ENCODE results near the gene MRPS30. TPM values are rescaled to one million over a fixed set of nuclear protein-coding genes. Genes with fewer than 3 reads are reported as not detected.
"Not testable (repeated sequence)": the region's sequence is repeated elsewhere in the genome, so short reads cannot be mapped to it uniquely, and the experiment has no call there.

The MRPS30 gene
- total RNA-seq, 6 donors from 2014 or later, result 37.3 to 54.9 (median 43.4) TPM

DNA sequence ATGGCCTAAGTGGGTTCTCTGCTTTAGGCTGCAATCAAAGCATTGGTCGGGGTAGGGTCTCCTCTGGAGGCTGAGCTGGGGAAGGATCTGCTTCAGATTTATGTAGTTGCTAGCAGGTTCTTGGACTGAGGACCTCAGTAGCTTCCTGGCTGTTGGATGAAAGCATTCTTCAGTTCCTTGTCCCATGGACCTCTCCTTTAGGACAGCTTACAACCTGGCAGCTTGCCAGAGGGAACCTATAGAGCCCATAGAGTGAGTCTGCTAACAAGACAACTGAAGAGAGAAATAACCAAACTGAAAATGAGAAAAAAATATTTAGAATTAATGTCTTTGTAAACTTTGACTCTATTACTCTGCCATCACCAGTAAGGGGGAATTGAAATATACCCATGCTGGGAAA lies 12.4 kb downstream of the MRPS30 start:
- ATAC-seq (ENCODE audit: low FRiP score in 2 of 2) (no peak), DNase-seq (no peak)
- no peak overlapping the region for H3K4me3 ChIP-seq
- peaks cover 0 to 48% (median 12%) of the 10 kb centered on the region in 4 donors for H3K36me3 ChIP-seq
- TF ChIP-seq POLR2AphosphoS5 (IDR thresholded peaks at IDR 0.05) (no peak), POLR2A (IDR thresholded peaks at IDR 0.05) (no peak), EP300 (IDR thresholded peaks at IDR 0.05) (no peak)
- TF ChIP-seq, protein P1, sequence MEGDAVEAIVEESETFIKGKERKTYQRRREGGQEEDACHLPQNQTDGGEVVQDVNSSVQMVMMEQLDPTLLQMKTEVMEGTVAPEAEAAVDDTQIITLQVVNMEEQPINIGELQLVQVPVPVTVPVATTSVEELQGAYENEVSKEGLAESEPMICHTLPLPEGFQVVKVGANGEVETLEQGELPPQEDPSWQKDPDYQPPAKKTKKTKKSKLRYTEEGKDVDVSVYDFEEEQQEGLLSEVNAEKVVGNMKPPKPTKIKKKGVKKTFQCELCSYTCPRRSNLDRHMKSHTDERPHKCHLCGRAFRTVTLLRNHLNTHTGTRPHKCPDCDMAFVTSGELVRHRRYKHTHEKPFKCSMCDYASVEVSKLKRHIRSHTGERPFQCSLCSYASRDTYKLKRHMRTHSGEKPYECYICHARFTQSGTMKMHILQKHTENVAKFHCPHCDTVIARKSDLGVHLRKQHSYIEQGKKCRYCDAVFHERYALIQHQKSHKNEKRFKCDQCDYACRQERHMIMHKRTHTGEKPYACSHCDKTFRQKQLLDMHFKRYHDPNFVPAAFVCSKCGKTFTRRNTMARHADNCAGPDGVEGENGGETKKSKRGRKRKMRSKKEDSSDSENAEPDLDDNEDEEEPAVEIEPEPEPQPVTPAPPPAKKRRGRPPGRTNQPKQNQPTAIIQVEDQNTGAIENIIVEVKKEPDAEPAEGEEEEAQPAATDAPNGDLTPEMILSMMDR (IDR thresholded peaks at IDR 0.05), result no peak
- no peaks in the 10 kb centered on the region for H3K4me1 ChIP-seq
- H3K27ac ChIP-seq, result no peak overlapping the region
- no peaks in the 10 kb centered on the region for H3K9me3 ChIP-seq
- no peaks in the 10 kb centered on the region for H3K27me3 ChIP-seq
- 82 to 96% methylated on average over 1 of the region's 1 CpG for WGBS, 2 donors

DNA sequence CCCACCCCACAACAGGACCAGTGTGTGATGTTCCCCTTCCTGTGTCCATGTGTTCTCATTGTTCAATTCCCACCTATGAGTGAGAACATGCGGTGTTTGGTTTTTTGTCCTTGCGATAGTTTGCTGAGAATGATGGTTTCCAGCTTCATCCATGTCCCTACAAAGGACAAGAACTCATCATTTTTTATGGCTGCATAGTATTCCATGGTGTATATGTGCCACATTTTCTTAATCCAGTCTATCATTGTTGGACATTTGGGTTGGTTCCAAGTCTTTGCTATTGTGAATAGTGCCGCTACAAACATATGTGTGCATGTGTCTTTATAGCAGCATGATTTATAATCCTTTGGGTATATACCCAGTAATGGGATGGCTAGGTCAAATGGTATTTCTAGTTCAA lies 15.9 kb downstream of the MRPS30 start:
- DNase-seq; H3K4me1 ChIP-seq; H3K4me3 ChIP-seq; H3K27ac ChIP-seq; ATAC-seq (ENCODE audit: low FRiP score in 2 of 2); H3K27me3 ChIP-seq; H3K9me3 ChIP-seq: not testable (repeated sequence)
- 95 to 100% methylated on average over 3 of the region's 3 CpGs for WGBS, 2 donors
- peaks cover 0 to 14% (median 1%) of the 10 kb centered on the region in 4 donors for H3K36me3 ChIP-seq

DNA sequence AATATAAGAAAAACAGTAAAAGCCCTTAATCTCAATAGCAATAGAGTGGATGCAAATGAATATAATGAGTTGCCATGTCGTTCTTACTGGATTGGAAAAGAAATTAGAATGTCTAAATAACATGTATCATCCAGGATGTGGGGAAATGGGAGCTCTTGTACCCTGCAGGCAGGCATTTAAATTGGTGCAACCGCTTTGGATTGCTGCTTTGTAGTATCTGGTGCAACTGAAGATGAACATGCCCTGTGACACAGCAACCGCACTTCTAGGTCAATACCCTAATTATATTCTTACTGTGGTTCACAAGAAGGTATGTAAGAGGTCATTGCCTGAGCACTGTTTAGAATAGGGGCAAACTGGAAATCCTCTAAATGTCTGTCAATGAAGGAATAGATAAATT lies 18.9 kb downstream of the MRPS30 start:
- Histone ChIP-seq H3K4me1 (no peaks in the 10 kb centered on the region), H3K9me3 (no peaks in the 10 kb centered on the region), H3K27ac (no peak overlapping the region), H3K4me3 (no peak overlapping the region), H3K27me3 (no peaks in the 10 kb centered on the region), H3K36me3 (peaks cover 0 to 1% (median 0%) of the 10 kb centered on the region in 4 donors)
- WGBS, 2 donors, result 88 to 94% methylated on average over 3 of the region's 3 CpGs
- no peak for DNase-seq
- TF ChIP-seq POLR2AphosphoS5 (IDR thresholded peaks at IDR 0.05) (no peak), EP300 (IDR thresholded peaks at IDR 0.05) (no peak)
- ATAC-seq (ENCODE audit: low FRiP score in 2 of 2), result no peak

DNA sequence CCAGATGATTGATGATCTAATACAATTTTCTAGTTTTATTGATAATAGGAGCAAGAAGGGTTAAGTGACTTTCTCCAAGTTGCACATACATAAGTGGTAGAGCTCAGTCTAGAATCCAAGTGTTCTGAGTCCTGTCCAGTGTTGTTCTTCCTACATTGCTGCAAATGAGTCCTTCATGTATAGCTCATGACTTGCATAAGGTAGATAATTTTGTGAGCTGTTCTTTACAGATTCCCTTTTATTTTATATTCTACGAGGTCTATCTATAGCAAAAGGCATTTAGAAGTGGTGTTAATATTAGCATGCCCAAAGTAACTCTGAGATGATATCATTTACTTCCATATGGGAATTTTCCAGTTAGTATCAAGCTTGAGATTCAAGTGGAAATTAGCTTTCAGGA lies 20.0 kb downstream of the MRPS30 start:
- DNase-seq, result no peak
- no peaks in the 10 kb centered on the region for H3K9me3 ChIP-seq
- H3K36me3 ChIP-seq, result no peaks in the 10 kb centered on the region
- no peak overlapping the region for H3K4me3 ChIP-seq
- TF ChIP-seq EP300 (IDR thresholded peaks at IDR 0.05) (no peak), POLR2AphosphoS5 (IDR thresholded peaks at IDR 0.05) (no peak), POLR2A (IDR thresholded peaks at IDR 0.05) (no peak)
- TF ChIP-seq, protein P1 (IDR thresholded peaks at IDR 0.05), result no peak
- 93 to 95% methylated on average over 1 of the region's 1 CpG for WGBS, 2 donors
- H3K27me3 ChIP-seq, result no peaks in the 10 kb centered on the region
- H3K27ac ChIP-seq, result no peak overlapping the region
- ATAC-seq (ENCODE audit: low FRiP score in 2 of 2), result no peak
- H3K4me1 ChIP-seq, result no peaks in the 10 kb centered on the region

DNA sequence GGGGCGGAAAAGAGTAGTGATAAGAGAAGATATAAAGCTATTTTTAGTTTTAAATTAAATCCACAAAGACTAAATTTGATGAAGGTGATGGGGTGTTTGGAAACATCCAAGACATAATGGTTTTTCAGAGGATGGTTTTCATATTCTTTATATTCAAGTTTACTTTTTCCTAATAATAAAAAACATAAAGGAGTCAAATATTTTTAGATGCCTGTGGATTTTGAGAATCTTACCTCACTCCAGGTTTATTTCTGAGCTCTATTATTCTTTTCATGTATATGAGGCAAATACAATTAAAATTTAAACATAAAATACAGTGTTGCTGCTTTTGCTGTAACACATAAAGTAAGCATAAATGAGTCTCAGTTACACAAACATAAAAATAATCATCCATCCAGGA lies 22.2 kb downstream of the MRPS30 start:
- Histone ChIP-seq H3K27ac (no peak overlapping the region), H3K27me3 (no peaks in the 10 kb centered on the region), H3K9me3 (no peaks in the 10 kb centered on the region), H3K36me3 (no peaks in the 10 kb centered on the region), H3K4me1 (no peaks in the 10 kb centered on the region), H3K4me3 (no peak overlapping the region)
- WGBS, 2 donors, result 93 to 94% methylated on average over 1 of the region's 1 CpG
- TF ChIP-seq POLR2A (IDR thresholded peaks at IDR 0.05) (no peak), POLR2AphosphoS5 (IDR thresholded peaks at IDR 0.05) (no peak)
- TF ChIP-seq, protein P1 (IDR thresholded peaks at IDR 0.05), result no peak
- ATAC-seq (ENCODE audit: low FRiP score in 2 of 2) (no peak), DNase-seq (no peak)

DNA sequence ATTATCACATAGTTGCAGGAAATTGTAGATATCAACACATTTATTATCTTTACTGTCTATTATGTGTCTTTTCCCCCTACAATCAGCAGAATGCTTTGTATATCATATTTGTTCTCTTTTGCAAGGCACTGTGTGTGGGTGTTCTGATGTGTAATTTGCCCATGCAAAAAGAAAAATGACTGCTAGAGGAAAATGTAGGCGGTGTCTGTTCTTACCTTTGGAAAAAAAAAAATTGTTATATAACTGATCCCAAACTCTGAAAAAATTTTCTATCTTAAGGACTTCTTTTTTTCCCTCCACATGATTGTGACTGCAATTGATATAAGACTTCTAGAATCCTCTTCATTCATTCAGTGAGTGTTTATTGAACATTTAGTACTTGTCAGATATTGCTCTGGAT lies 24.5 kb downstream of the MRPS30 start:
- H3K4me1 ChIP-seq, result no peaks in the 10 kb centered on the region
- ATAC-seq (ENCODE audit: low FRiP score in 2 of 2), result no peak

More for the DNA sequence above, 24.5 kb downstream of the MRPS30 start:
- DNase-seq, result no peak
- TF ChIP-seq EP300 (IDR thresholded peaks at IDR 0.05), result no peak
- no peak for TF ChIP-seq POLR2A (IDR thresholded peaks at IDR 0.05)
- no peak for TF ChIP-seq POLR2AphosphoS5 (IDR thresholded peaks at IDR 0.05)
- TF ChIP-seq, protein P1 (IDR thresholded peaks at IDR 0.05), result no peak
- no peak overlapping the region for H3K4me3 ChIP-seq
- no peak overlapping the region for H3K27ac ChIP-seq
- H3K9me3 ChIP-seq, result no peaks in the 10 kb centered on the region
- WGBS, 2 donors, result 89 to 94% methylated on average over 1 of the region's 1 CpG
- no peaks in the 10 kb centered on the region for H3K27me3 ChIP-seq
- no peaks in the 10 kb centered on the region for H3K36me3 ChIP-seq

All from upper lobe of left lung (tissue), 6 donors.